B cell (primary cell): ENCODE data around the gene SPAG5. TPM values are rescaled to one million over a fixed set of nuclear protein-coding genes. Genes with fewer than 3 reads are reported as not detected.
A peak's percentile ranks its signal among the peaks of the same experiment; 100 is the strongest.

Experiments used
- ATAC-seq: fragments of 200-7000 bp; cut with Tn5 transposase; one replicate; pipeline ENCODE4 v1.10.0; 2021; ENCODE audit warnings: low read depth, mild to moderate bottlenecking, moderate number of reproducible peaks, moderate library complexity
- CTCF ChIA-PET: fragments of 350-600 bp; sonication (Branson Sonifier 250); formaldehyde crosslinking; loops from one replicate; lab custom pipeline; 2021; ENCODE audit warnings: antibody characterized with exemption, inconsistent platforms; lab: Charles Lee
- POLR2A ChIA-PET: fragments of 350-600 bp; sonication (Branson Sonifier 250); formaldehyde crosslinking; loops from one replicate; lab custom pipeline; 2021; ENCODE audit warnings: antibody characterized with exemption; lab: Charles Lee
- DNase-seq: peaks from one replicate; pipeline ENCODE4 v3.0.0; 2013
- H2AFZ ChIP-seq: 2 replicates; pipeline ENCODE4 v1.6.1; 2012; ENCODE audit warnings: mild to moderate bottlenecking, low read depth, low read length; ENCODE audit not compliant: insufficient read depth, poor library complexity, severe bottlenecking
- H3K27ac ChIP-seq, 2 donors: 1 replicate in 1 of 2; 2 replicates in 1 of 2; pipeline ENCODE4 v1.5.1; 2012 to 2013; ENCODE audit warnings: low read length in 2 of 2, mild to moderate bottlenecking in 2 of 2, moderate library complexity in 1 of 2
- H3K27me3 ChIP-seq, 4 experiments: fragments of 200-600 bp in 1 of 4; sonication (generic) in 1 of 4; replicated peaks in 1 of 4; 1 replicate in 2 of 4; 2 replicates in 2 of 4; pipeline versions ENCODE4 v1.6.1 to v1.7.0; 2013 to 2016; ENCODE audit warnings: low read length in 3 of 4, mild to moderate bottlenecking in 2 of 4, mixed read lengths in 1 of 4, moderate library complexity in 1 of 4; ENCODE audit not compliant: insufficient read depth in 4 of 4, control insufficient read depth in 3 of 4; ENCODE audit errors: control extremely low read depth in 1 of 4
- H3K36me3 ChIP-seq, 2 experiments: replicated peaks in 1 of 2; 1 replicate in 1 of 2; 2 replicates in 1 of 2; pipeline versions ENCODE4 v1.6.1 to v1.7.1; 2013; ENCODE audit warnings: low read length in 1 of 2; ENCODE audit not compliant: insufficient read depth in 2 of 2, control insufficient read depth in 1 of 2; ENCODE audit errors: control extremely low read depth in 1 of 2, extremely low read depth in 1 of 2
- H3K4me1 ChIP-seq, 2 donors: fragments of 200-600 bp in 1 of 2; sonication (generic) in 1 of 2; 1 replicate in 1 of 2; 2 replicates in 1 of 2; pipeline versions ENCODE4 v1.5.1 to v1.6.1; 2013 to 2017; ENCODE audit warnings: low read length in 2 of 2; ENCODE audit not compliant: control insufficient read depth in 2 of 2, insufficient read depth in 2 of 2
- H3K4me2 ChIP-seq: replicated peaks from 2 replicates; pipeline ENCODE3; 2012; ENCODE audit warnings: mild to moderate bottlenecking, low read depth, low read length; ENCODE audit not compliant: poor library complexity, severe bottlenecking
- H3K4me3 ChIP-seq, 5 experiments: fragments of 200-600 bp in 1 of 5; sonication (generic) in 1 of 5; 1 replicate in 3 of 5; 2 replicates in 2 of 5; pipeline versions ENCODE4 v1.5.1 to v1.7.0; 2011 to 2016; ENCODE audit warnings: low read length in 4 of 5, mild to moderate bottlenecking in 4 of 5, low read depth in 2 of 5, control low read depth in 1 of 5, moderate library complexity in 1 of 5; ENCODE audit not compliant: insufficient read depth in 1 of 5; ENCODE audit errors: control extremely low read depth in 1 of 5, extremely low read depth in 1 of 5
- H3K79me2 ChIP-seq: fragments of 200-600 bp; sonication (generic); one replicate; pipeline ENCODE4 v1.6.0; 2016; ENCODE audit warnings: low read length; ENCODE audit not compliant: control insufficient read depth, insufficient read depth
- H3K9ac ChIP-seq: fragments of 200-600 bp; sonication (generic); 2 replicates; pipeline ENCODE4 v1.6.1; 2017; ENCODE audit warnings: mild to moderate bottlenecking, low read length, moderate library complexity
- H3K9me3 ChIP-seq, 3 donors: one replicate each; pipeline versions ENCODE4 v1.6.1 to v1.7.1; 2013; ENCODE audit warnings: low read length in 2 of 3; ENCODE audit not compliant: control insufficient read depth in 2 of 3, insufficient read depth in 1 of 3; ENCODE audit errors: control extremely low read depth in 1 of 3
- H4K20me1 ChIP-seq: 2 replicates; pipeline ENCODE4 v1.6.0; 2012; ENCODE audit warnings: mild to moderate bottlenecking, low read length; ENCODE audit not compliant: insufficient read depth, control insufficient read depth, poor library complexity, severe bottlenecking
- H3K27ac Mint-ChIP-seq: one replicate; pipeline ENCODE4 v1.8.0; 2021; ENCODE audit warnings: mixed read lengths
- H3K27me3 Mint-ChIP-seq: one replicate; pipeline ENCODE4 v1.8.0; 2021; ENCODE audit warnings: mixed read lengths
- H3K4me1 Mint-ChIP-seq: one replicate; pipeline ENCODE4 v1.8.0; 2021; ENCODE audit warnings: mixed read lengths
- H3K4me3 Mint-ChIP-seq: one replicate; pipeline ENCODE4 v1.8.0; 2021; ENCODE audit warnings: mixed read lengths
- H3K9me3 Mint-ChIP-seq: one replicate; pipeline ENCODE4 v1.8.0; 2022; ENCODE audit warnings: mixed read lengths; ENCODE audit not compliant: insufficient read depth
- EZH2 ChIP-seq: IDR thresholded peaks from 2 replicates; pipeline ENCODE4 v1.6.1; 2012; ENCODE audit warnings: borderline replicate concordance, low read depth, mild to moderate bottlenecking, moderate library complexity, low read length; ENCODE audit not compliant: insufficient read depth, poor library complexity, severe bottlenecking
- WGBS: methylation state at CpG from one replicate; pipeline ENCODE4 v1.1.5; 2013; ENCODE audit warnings: missing lambda C conversion rate; ENCODE audit not compliant: insufficient coverage; 5-methylcytosine and 5-hydroxymethylcytosine counted together
- intact Hi-C: fragments of 100-400 bp; cut with micrococcal nuclease; formaldehyde crosslinking; loops from one replicate; pipeline ENCODE4 v1.10.0; 2022
- polyA plus RNA-seq: library from polyadenylated mRNA; depleted of rRNA; stranded (reverse); fragments of >200 nt; gene quantifications from 2 replicates; pipeline ENCODE4 v1.2.3, GENCODE V29; 2012
- total RNA-seq, 2 donors: library from RNA; stranded (reverse); fragments of 120-200 nt in 1 of 2; gene quantifications; 1 replicate in 1 of 2; 2 replicates in 1 of 2; pipeline versions ENCODE4 v1.2.3 to v1.2.4, GENCODE V29; 2013 to 2022
- TF ChIP-seq, protein P1 (sequence below): fragments of 200-600 bp; IDR thresholded peaks from one replicate; pipeline ENCODE4 v1.8.0; 2022; ENCODE audit warnings: antibody characterized with exemption, mild to moderate bottlenecking

The SPAG5 gene
- total and polyA plus RNA-seq, 2 donors (not counting 1 experiment from before 2014, with no cell fraction given), result 4.7 to 8.0 TPM

DNA sequence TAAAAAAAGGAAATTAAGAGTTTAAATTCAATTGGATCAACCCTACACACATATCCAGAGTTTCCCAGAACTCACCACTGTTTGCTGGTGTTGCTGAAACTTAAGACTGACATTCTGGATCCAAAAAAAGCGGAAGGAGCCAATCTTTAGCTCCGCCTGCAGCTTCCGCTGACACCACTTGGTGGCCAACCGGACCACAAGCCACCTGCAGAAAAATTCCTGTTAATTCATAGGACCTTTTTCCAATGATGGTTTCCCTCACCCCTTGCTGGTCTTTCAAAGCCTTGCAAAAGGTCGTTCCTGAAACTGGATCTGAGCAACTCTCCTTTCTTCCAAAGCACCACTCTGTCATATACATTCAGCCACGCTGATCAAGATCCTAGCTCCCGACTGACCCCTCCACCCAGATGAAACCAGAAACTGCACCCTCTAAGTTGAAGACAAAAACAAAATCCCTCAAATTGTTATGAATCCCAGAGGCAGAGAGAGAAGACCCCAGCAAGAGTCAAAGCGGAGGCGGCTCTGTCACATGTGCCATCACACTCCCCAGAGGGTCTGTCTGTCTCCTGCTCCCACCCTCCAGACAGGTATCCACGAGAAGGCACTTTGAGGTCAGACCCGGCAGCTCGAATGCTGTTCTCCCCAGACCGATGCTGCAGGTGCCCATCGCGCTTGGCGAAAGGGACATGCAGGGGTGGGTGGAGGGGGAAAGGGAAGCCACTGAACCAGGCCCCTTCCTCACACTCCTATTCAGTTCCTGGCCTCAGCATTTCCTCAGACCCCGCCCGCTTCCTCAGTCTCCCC is 45.4 kb upstream of the SPAG5 start:
- Mint-ChIP-seq H3K27me3 (no peaks in the 10 kb centered on the region), H3K27ac (peak overlapping the region; percentile 89), H3K4me1 (peaks cover 36% of the 10 kb centered on the region), H3K4me3 (peak overlapping the region; percentile 97), H3K9me3 (no peaks in the 10 kb centered on the region)
- peak overlapping the region; percentile 85 for H3K9ac ChIP-seq
- no peaks in the 10 kb centered on the region for H3K9me3 ChIP-seq
- peak overlapping the region; percentile 85 for H2AFZ ChIP-seq
- TF ChIP-seq EZH2, result no peak
- TF ChIP-seq, protein P1, sequence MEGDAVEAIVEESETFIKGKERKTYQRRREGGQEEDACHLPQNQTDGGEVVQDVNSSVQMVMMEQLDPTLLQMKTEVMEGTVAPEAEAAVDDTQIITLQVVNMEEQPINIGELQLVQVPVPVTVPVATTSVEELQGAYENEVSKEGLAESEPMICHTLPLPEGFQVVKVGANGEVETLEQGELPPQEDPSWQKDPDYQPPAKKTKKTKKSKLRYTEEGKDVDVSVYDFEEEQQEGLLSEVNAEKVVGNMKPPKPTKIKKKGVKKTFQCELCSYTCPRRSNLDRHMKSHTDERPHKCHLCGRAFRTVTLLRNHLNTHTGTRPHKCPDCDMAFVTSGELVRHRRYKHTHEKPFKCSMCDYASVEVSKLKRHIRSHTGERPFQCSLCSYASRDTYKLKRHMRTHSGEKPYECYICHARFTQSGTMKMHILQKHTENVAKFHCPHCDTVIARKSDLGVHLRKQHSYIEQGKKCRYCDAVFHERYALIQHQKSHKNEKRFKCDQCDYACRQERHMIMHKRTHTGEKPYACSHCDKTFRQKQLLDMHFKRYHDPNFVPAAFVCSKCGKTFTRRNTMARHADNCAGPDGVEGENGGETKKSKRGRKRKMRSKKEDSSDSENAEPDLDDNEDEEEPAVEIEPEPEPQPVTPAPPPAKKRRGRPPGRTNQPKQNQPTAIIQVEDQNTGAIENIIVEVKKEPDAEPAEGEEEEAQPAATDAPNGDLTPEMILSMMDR, result peak; percentile 59
- H3K36me3 ChIP-seq, result peaks cover 10 to 51% of the 10 kb centered on the region in 2 experiments
- WGBS, result 0% methylated on average over 11 of the region's 18 CpGs
- no peak for ATAC-seq
- ChIA-PET POLR2A (interaction anchor here (0.6 to 4.3 kb wide), 10 partner anchors 18 to 309 kb away, joined by 3 to 42 read pairs (median 4); partner anchors contain the start of genes PIGS, SDF2, SPAG5 and SUPT6H), CTCF (interaction anchor here (0.7 to 4.3 kb wide), 14 partner anchors 10 to 1635 kb away, joined by 3 to 59 read pairs (median 4); partner anchors contain the start of genes PHF12, SDF2, SUPT6H and TLCD1)
- H3K27me3 ChIP-seq, result no peaks in the 10 kb centered on the region
- peak overlapping the region; percentile 91 for H3K4me2 ChIP-seq
- H3K4me3 ChIP-seq, result peak overlapping the region; percentile 79 to 93 (median 81)
- intact Hi-C loops, result loop anchor here (1.0 to 10.0 kb wide), 6 partner anchors 67 to 921 kb away; partner anchors contain the start of genes ABHD15, NUFIP2, RPL23A and TP53I13
- peaks cover 12% of the 10 kb centered on the region for H4K20me1 ChIP-seq
- H3K27ac ChIP-seq, result peak overlapping the region; percentile 26 to 90
- peak; percentile 70 for DNase-seq
- H3K79me2 ChIP-seq, result peaks cover 54% of the 10 kb centered on the region
- H3K4me1 ChIP-seq, result peaks cover 32 to 37% of the 10 kb centered on the region in 2 donors
